GM19372 (cell line): ENCODE measurements around the gene PEX5L.
"Not testable (repeated sequence)": the region's sequence is repeated elsewhere in the genome, so short reads cannot be mapped to it uniquely, and the experiment has no call there.

ENCODE experiments used
- ATAC-seq: cut with Tn5 transposase; IDR thresholded peaks from one replicate; pipeline ENCODE4 v1.9.1; 2021; ENCODE audit warnings: mild to moderate bottlenecking, low read depth, moderate library complexity; ENCODE audit not compliant: unreplicated experiment

The PEX5L gene

DNA sequence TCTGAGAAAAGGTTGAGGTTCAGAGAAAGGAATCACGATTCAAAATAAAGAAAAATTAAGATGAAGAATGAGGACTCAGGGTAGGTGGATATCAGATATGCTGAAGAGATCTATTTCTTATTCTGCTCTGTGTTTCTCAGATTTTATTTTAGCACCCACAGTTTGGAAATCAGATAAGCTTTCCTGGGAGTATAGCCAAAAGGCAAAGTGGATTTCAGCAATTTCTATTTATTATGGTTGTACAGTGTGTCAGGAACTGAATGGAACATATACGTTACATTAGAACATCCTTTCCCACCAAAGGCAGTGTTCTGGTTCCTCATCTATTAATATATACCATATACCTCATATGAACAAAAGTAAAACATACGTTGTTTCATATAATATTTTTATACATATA is 18.9 kb downstream of the PEX5L start:
- ATAC-seq, result no peak

DNA sequence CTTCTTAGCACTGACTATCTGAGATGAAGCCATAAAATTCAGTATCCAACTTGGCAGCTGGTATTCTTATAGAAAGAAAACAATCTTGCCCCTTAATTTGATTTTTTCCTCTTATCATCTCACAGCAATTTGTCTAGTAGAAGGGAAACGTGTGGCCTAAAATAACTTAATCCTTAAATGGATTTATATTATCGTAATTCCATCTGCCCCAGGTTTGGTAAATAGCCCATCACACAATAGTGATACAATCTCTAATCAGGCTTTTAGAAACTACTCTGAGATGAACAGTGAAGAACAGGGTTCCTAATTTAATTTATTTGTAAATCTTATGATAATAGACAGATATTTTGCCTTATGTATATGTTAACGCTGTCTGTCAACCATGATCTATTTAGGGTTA is 24.8 kb downstream of the PEX5L start:
- no peak for ATAC-seq

DNA sequence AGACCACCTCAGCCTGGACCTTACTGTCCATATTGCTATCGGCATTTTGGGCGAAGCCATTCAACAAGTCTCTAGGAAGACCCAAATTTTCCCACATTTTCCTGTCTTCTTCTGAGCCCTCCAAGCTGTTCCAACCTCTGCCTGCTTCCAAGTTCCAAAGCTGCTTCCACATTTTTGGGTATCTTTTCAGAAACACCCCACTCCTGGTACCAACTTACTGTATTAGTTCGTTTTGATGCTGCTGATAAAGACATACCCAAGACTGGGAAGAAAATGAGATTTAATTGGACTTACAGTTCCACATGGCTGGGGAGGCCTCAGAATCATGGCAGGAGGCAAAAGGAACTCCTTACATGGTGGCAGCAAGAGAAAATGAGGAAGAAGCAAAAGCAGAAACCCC is 28.4 kb downstream of the PEX5L start:
- not testable (repeated sequence) for ATAC-seq

DNA sequence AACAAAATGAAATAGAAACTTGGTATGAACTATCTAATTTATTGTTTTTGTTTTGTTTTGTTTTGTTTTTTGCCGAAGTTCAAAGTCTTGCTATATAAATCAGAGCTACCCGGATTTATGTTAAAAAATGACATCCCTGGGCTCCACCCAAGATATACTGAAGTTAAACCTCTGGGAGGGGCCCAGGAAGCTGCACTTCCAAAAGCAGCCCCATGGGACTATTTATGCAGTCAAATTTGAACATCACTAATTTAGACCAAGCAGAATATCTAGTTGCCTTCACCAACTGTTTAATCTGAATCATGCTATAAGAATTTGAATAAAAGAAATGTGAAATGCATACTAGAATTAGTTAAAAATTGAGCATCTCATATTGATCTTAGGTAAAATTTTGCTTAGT is 32.2 kb downstream of the PEX5L start:
- ATAC-seq, result no peak

DNA sequence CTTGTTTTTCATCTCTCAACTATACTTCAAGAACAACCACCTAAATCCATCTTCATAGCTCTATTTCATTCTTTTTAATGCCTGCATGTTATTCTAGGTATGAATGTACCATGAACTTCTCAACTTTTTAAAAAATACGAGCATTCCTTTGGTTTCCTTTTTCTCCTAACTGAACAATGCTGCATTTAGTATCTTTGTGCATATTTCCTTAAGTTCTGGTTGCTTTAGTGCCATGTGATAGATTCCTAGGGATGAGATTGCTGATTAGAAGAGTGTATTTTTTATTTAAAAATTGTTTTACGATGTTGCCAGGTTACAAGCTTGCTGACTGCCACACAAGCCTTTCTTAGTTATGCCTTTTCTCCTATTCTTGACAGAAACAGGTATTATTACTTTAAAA is 34.7 kb downstream of the PEX5L start:
- ATAC-seq, result no peak

DNA sequence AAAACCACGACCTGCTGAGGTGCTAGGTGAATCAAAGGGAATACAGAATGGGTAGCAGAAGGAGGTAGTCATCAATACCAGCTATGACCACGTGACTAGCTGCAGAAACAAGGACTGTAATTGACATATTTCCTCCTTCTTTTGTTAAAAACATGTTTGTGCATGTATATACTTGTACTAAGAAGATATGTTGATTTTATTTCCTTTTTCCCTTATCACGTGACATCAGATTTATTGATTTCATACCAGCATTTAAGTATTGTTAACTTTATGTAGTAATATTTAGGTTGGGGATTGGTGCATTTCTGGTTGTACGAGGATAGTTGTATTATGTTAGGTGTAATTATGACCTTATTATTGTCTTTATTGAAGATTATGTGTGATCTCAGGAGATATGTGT is 36.2 kb downstream of the PEX5L start:
- no peak for ATAC-seq

DNA sequence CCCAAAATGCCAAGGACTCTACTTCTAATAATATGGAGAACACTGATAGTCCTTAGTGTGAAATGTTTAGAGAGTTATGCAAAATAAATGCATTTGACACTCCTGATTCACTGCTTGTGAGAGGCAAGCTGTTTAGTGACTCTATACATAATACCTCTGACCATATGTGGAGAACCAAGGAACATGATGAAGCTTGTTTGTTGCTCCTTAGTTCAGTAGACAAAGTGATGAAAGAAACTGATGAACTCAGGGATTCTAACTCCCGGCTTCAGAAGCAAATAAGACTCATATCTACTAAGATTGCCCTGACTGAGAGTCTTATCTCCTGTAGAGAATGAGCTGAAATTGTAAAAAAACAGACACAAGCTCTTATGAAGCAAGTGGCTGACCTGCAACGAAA is 41.3 kb downstream of the PEX5L start:
- no peak for ATAC-seq

DNA sequence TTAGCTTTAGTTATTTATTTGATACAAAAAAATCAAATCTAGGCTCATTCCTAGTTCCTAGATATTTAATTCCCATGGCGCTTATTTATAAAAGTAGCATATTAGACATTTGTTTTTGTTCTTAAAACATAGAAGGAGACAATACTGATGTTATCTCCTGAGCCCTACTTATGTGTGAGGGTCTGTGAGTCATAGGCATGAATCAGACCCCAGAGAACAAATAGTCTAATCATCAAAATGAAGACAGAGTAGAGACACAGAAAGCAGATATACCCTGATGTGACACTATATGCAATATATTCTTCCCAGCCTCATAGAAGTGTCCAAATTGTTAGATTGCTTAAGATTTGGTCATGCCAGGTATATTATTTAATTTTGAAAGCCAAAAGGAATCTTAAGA is 44.9 kb downstream of the PEX5L start:
- ATAC-seq, result no peak

DNA sequence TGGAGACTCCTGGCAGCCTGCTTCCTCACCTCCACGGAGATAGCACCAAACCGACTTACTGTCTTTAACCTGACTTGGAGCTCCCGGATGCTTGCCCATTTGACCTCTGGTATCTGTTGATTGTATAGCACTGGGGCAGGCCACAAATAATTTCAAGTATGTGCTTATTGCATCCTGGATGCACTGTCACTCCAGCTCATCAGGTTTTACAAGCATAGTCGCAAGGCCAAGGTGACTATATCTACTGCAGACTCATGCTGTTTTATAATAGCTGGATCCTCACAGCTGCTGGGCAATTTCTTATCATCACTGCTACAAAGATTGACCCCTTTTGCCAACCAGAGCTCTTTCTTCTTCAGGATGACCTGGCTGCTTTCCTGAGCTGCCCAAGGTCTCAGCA is 45.6 kb downstream of the PEX5L start:
- no peak for ATAC-seq

DNA sequence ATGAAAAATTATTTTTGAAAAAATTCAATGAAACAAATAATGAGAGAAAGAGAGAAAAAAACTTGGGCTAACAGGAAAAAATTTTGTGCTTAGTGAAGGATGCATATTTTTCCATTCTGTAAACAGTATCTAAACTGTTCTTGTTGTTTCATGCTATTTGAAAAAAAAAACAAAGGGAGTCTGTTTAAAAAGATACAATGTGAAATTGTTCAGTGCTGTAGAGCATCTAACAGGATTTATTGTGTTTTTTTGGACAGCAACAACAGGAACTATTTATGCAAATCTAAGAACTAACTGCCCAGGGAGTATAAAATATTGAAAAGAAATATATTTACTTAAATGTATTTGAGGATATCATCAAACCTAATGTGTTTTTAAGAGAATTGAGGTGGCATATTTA is 55.1 kb downstream of the PEX5L start:
- ATAC-seq, result no peak

DNA sequence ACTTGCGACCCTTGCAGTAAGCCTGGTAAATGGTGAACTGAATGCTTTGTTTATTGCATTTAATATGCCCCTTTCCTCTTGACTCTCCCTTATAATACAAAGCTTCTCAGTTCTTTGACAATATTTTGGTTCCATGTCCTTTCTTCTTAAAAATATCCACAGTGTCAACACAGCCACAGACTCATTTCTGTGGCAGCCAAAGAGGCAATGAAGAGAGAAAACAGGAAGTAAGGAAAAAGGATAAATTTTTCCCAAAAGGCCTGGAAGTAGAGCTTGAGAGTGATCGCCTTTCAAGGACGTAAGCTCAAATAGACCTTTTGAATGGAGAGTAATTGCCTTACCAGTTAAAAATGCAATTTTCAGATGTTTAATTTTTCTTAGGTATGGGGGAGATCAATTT is 59.4 kb downstream of the PEX5L start:
- no peak for ATAC-seq

DNA sequence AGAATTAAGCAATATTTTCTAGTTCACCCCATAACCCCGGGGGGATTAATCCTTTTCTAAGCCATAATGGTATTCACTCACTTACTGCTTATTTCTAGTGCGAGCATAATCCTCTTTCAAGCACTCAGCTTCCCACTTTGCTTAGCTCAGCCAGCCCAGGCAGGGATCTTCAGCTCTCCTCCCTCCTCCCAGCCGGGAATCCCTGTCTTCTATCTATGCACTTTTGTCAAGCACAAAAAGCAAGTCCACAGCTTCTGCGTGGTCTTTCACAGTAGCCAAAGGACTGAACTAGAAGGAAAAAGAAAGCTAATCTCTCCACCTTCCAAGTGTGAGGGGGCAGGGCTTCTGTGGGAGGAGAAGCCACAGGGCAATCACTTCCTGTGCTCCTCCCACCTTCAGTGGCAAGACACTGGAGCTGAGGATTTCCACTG is 62.8 kb downstream of the PEX5L start:
- no peak for ATAC-seq

DNA sequence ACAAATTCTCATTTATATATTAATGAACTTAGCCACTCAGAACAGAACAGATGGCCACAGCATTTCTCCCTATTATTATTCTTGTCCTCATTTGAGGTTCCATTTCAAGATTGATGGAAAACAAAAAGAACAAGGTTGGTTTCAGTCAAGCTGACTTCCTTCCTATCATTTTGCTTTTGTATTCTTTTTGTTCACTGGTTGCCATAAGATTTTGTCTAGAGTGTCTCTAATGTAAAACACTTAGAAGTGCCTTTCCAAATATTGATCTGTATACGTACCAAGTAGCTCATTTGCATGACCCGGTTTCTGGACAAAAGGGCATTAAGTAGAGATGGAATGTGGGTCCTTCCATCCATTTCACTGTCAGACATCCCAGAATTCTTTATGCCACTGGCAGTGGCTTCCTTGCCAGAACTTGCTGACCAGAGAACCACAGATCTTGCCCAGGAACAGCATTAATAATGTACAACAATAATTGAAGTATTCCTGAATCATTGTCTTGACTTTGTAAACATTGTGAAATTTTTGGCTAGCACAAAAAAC is 63.8 kb downstream of the PEX5L start:
- no peak for ATAC-seq

DNA sequence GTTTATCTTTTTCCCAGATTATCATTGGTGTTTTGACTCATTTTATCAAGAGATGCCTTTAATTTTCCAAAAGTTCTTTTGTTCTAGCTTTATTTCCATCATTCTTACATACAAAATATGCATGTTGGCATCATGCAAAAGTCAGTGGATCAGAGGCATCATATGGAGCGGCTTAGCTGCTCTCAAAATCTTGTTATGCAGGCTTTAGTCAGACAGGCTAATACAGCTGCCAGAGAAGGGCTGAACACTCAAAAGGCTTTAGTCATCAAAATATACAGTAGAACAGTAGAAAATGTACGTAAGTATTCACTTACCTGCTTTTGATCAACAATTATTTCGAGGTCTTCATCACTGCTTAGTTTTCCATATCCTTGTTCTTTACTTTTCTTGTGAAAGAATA is 65.5 kb downstream of the PEX5L start:
- ATAC-seq, result no peak

DNA sequence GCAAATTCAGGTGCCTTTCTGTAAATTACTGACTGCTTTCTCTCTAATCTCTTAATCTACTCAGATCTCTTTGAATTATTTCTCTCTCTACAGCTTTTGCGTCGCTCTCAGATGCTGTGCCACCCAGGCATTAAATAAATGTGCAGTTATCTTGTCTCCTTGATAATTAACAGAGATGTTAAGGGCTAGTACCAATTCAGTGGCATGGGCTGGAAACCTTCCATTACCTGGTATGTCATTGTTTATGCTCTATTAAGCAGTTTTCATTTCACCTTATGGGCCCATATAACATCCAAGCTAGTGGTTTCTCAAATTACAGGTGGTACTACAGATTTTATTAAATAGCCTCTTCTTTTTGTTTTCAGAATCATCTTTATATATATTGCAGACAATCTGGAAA is 66.0 kb downstream of the PEX5L start:
- no peak for ATAC-seq

DNA sequence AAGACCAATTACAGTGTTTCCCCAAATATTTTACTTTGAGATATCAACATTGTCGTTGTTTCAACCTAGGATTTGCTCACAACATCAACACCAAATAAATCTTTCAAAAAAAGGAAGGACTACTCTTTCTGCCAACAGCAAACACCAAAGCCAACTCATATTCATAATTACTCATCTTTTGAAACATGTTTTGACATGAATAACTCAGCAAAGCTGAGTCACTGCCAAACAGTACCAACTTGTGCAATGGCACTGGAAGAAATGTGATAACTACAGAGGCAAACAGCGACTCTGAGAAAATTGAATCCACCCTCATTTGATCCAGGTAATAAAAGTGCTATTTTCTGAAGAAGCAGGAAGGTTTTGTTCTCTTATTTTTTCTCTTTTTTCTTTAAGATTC is 67.2 kb downstream of the PEX5L start:
- ATAC-seq, result no peak

DNA sequence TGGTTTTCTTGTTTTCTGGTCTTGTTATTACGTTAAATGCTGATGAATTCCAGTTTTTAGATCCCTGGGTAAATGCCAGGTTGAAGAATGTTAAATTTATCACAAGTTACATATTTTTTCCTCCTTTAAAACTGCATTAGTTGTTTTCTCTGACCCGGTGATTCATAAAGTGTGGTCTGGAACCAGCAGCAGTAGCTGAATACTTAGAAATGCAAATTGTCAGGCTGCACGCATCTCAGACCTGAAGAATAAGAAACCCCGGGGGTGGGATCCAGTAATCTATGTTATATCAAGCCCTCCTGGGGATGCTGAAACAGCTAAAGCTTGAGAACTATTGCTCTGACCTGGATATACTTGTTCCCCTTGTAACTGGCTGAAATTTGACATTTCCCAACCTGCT is 69.1 kb downstream of the PEX5L start:
- ATAC-seq, result peak; percentile 79

DNA sequence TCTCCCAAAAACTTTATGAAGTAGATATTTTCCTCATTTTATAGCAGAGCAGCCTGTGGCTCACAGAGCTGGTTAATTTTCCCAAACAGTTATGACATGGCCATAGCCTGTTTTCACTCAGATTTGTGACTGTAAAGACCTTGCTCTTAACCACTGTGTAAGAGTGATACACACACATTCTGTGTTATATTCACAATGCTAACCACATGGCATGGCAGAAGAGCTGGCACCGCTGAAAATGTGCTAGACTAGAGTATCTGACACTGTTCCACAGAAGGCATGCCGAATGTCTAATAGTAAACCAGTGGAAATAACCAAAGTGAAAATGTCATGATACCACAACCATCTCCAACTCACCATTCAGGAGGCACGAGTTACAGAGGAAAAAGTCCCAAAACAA is 71.8 kb downstream of the PEX5L start:
- no peak for ATAC-seq

DNA sequence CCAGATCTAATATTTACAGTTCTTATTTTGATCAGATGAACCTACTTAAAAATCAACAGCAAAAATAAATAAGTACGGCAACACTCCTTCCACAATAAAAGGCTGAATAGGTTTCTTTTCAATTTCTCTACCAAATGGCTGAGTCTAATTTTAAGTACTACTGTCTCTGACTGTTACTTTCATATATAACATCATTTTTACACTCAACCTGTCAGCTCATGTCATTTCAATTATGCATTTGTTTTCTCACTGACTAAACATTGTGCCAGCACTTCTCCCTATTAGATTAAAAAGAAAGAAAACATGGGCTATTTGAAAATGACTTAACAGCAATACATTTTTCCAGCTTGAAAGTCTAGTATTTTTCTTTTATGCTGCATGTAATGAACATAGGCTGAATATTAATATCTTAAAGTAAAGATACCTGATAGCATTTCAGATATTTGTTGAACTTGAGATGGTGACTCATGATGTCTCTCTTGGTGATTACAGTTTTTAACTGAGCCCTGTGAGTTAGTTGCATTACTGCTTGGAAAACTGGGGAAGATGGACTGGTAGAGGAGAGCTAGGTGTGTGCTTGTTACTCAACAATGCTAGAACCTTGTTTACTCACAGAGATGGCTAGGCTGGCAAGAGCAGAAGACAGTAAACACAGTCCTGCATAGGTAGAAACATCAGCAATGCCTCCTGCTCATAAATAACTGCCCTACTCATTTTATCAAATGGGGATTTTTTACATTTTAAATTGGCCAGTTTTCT is 73.9 kb downstream of the PEX5L start:
- ATAC-seq, result no peak

DNA sequence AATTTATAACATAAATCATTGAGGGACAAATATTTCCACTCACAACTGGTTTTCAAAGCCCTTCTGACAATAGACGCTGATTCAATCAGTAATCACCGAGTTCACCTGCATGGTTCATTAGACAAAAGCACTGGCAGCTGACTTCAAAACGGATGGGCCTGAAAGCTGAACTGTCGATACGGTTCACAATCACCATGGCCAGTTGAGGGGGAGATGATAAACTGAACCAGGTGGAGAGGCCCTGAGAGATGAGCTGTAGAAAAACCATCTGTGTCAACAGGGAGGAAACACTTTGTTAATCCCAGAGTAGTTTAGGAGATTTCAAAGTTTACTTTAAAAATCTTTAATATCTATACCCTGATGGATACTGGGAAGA is 75.0 kb downstream of the PEX5L start:
- peak; percentile 61 for ATAC-seq

DNA sequence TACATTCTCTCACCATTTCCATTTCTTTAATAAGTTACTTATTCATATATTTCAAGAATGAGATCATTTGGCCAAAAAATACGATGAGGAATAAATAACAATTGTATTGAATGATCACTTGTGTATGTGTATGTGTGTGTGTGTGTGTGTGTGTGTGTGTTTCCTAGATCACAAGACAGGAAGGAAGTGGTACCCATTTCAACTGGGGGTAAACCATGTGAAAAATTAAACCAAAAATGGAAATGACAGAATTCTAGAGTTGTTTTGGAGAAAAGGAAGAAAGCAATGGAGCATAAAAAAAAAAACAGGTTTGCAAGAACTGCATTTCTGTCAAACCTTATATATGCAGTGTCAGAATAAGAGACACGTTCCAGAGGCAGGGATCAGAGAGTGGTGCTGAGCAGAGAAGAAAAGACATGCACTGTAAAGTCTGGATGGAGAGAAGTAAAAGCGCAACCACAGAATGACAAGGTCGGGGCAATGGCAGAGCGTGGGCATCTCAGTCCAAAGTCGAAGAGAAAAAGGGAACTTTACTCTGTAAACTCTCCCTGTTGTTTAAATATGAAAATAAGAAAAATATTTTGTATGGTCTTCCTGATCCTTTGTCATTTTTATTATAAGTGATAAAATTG is 75.5 kb downstream of the PEX5L start:
- ATAC-seq, result no peak

DNA sequence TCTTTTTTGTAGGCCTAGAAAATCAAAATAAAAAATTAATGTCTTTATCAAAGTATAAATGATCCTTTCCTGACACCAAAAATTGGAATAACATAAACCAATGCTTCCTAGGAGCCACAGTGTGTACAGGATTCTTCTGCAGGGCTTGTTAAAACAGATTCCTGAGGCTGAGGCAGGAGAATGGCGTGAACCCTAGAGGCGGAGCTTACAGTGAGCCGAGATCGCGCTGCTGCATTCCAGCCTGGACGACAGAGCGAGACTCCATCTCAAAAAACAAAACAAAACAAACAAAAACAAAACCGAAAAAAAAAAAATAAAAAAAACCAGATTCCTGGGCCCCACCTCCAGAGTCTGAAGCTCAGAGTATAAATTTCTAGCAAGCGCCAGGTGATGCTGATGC is 78.0 kb downstream of the PEX5L start:
- no peak for ATAC-seq
